MM.1S (cell line): ENCODE data around the gene CSTPP1.

Source experiments
- DNase-seq: peaks from one replicate; pipeline ENCODE4 v3.0.0-alpha.2; 2015
- H2AFZ ChIP-seq: fragments of 300-600 bp; sonication (generic); 2 replicates; pipeline ENCODE4 v1.6.0; 2016; ENCODE audit warnings: antibody characterized with exemption, low read length
- H3F3A ChIP-seq: fragments of 300-600 bp; sonication (generic); 2 replicates; pipeline ENCODE4 v1.6.1; 2016; ENCODE audit warnings: mild to moderate bottlenecking, antibody characterized with exemption, low read length, moderate library complexity, mixed read lengths; ENCODE audit not compliant: insufficient read depth
- H3K27ac ChIP-seq: fragments of 300-600 bp; sonication (generic); 2 replicates; pipeline ENCODE4 v1.5.1; 2016; ENCODE audit warnings: mild to moderate bottlenecking, low read length
- H3K27me3 ChIP-seq: fragments of 300-600 bp; sonication (generic); replicated peaks from 2 replicates; pipeline ENCODE4 v1.6.0; 2016; ENCODE audit warnings: low read length; ENCODE audit not compliant: insufficient read depth
- H3K36me3 ChIP-seq: fragments of 300-600 bp; sonication (generic); replicated peaks from 2 replicates; pipeline ENCODE4 v1.6.1; 2016; ENCODE audit warnings: mild to moderate bottlenecking, low read length, mixed read lengths; ENCODE audit not compliant: insufficient read depth
- H3K4me1 ChIP-seq: fragments of 300-600 bp; sonication (generic); 2 replicates; pipeline ENCODE4 v1.6.1; 2016; ENCODE audit warnings: low read length, mixed read lengths
- H3K4me2 ChIP-seq: fragments of 300-600 bp; sonication (generic); 2 replicates; pipeline ENCODE4 v1.6.0; 2016; ENCODE audit warnings: low read depth, low read length
- H3K4me3 ChIP-seq: fragments of 300-600 bp; sonication (generic); 2 replicates; pipeline ENCODE4 v1.5.1; 2016; ENCODE audit warnings: low read length, mixed read lengths
- H3K79me2 ChIP-seq: fragments of 300-600 bp; sonication (generic); 2 replicates; pipeline ENCODE4 v1.6.1; 2016; ENCODE audit warnings: mixed run types, low read length, mixed read lengths
- H3K9ac ChIP-seq: fragments of 300-600 bp; sonication (generic); 2 replicates; pipeline ENCODE4 v1.6.1; 2016; ENCODE audit warnings: low read length, mixed read lengths
- H3K9me2 ChIP-seq: fragments of 300-600 bp; sonication (generic); replicated peaks from 2 replicates; pipeline ENCODE4 v1.6.1; 2016; ENCODE audit warnings: mild to moderate bottlenecking, low read length, mixed read lengths; ENCODE audit not compliant: insufficient read depth
- H3K9me3 ChIP-seq: fragments of 300-600 bp; sonication (generic); replicated peaks from 2 replicates; pipeline ENCODE4 v1.6.1; 2016; ENCODE audit warnings: mild to moderate bottlenecking, low read length, mixed read lengths; ENCODE audit not compliant: insufficient read depth
- H4K20me1 ChIP-seq: fragments of 300-600 bp; sonication (generic); 2 replicates; pipeline ENCODE4 v1.6.1; 2016; ENCODE audit warnings: mild to moderate bottlenecking, low read length, moderate library complexity, mixed read lengths; ENCODE audit not compliant: insufficient read depth
- EZH2 ChIP-seq: fragments of 300-600 bp; sonication (generic); optimal IDR thresholded peaks from 2 replicates; pipeline ENCODE3; 2017; ENCODE audit warnings: low read depth, mild to moderate bottlenecking, antibody characterized with exemption, low read length, mixed read lengths
- EZH2phosphoT487 ChIP-seq: fragments of 300-600 bp; sonication (generic); IDR thresholded peaks from 2 replicates; pipeline ENCODE4 v1.6.1; 2018; ENCODE audit warnings: antibody characterized with exemption, low read length
- TF ChIP-seq, protein P1 (sequence below): fragments of 300-600 bp; sonication (generic); IDR thresholded peaks from 2 replicates; pipeline ENCODE4 v1.5.1; 2016; ENCODE audit warnings: antibody characterized with exemption, low read length, mixed read lengths

CSTPP1 gene

DNA sequence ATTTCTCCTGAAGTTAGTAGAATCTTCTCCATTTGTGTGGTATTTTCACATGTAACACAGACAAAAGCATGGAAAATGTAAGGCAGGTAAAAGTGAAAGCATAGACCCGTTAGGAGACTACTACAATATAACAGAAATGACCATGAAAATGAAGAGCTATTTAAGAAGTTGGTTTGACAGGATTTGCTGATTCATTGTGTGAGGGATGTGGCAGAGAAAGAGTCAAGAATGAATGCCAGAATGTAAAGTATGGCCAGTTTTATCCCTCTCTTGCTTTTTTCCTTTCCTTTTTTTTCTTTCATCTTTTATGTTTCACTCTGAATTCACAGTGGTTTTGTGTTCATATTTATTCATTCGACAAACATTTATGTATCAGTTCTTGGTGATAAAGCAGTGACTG is 124.2 kb downstream of the CSTPP1 start:
- Histone ChIP-seq H3K9me3 (no peaks in the 10 kb centered on the region), H3K36me3 (no peaks in the 10 kb centered on the region), H3K9ac (no peak overlapping the region), H3K79me2 (no peaks in the 10 kb centered on the region), H3K27me3 (no peaks in the 10 kb centered on the region), H3F3A (no peaks in the 10 kb centered on the region), H3K9me2 (no peaks in the 10 kb centered on the region), H3K27ac (no peak overlapping the region), H3K4me3 (no peak overlapping the region), H4K20me1 (no peaks in the 10 kb centered on the region), H3K4me1 (peaks cover 15% of the 10 kb centered on the region), H2AFZ (no peak overlapping the region), H3K4me2 (no peak overlapping the region)
- no peak for DNase-seq
- TF ChIP-seq, protein P1, sequence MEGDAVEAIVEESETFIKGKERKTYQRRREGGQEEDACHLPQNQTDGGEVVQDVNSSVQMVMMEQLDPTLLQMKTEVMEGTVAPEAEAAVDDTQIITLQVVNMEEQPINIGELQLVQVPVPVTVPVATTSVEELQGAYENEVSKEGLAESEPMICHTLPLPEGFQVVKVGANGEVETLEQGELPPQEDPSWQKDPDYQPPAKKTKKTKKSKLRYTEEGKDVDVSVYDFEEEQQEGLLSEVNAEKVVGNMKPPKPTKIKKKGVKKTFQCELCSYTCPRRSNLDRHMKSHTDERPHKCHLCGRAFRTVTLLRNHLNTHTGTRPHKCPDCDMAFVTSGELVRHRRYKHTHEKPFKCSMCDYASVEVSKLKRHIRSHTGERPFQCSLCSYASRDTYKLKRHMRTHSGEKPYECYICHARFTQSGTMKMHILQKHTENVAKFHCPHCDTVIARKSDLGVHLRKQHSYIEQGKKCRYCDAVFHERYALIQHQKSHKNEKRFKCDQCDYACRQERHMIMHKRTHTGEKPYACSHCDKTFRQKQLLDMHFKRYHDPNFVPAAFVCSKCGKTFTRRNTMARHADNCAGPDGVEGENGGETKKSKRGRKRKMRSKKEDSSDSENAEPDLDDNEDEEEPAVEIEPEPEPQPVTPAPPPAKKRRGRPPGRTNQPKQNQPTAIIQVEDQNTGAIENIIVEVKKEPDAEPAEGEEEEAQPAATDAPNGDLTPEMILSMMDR = no peak
- no peak for TF ChIP-seq EZH2phosphoT487
- TF ChIP-seq EZH2 = no peak

DNA sequence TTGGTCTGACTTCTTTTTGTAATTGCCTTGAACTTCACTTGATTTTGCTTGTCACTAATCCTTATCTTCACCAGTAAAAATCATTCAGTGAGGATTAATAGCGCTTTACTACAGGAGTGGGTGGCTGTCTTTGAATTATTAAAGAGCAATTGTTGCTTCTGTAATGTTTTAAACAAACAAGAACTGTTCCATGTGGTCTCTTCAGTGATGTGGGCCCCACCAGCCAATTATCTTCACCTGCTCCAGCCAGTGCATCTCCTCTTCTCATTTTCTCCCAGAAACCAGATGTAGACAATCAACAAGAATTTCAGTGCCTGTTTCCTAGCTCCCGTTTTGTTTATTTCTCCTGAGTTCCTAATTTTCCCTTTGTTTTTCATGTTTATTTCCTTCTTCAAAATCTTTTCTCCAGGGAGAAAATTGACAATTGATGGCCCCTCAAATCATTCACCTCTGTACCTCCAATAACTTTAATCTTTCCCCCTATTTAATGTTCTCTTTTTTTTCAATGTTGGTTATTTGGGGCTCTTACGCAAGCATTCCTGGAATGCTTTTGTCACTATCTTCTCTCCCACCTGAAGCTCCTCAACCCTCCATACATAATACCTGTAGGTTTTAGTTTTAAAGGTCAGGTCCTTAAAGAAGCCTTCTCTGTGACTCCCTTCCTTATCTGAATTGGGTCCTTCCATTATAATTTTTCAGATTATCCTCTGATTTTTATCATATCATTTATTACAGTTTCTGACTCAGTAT is 125.0 kb downstream of the CSTPP1 start:
- no peak overlapping the region for H3K27ac ChIP-seq
- no peak for DNase-seq
- no peak overlapping the region for H3K4me2 ChIP-seq

DNA sequence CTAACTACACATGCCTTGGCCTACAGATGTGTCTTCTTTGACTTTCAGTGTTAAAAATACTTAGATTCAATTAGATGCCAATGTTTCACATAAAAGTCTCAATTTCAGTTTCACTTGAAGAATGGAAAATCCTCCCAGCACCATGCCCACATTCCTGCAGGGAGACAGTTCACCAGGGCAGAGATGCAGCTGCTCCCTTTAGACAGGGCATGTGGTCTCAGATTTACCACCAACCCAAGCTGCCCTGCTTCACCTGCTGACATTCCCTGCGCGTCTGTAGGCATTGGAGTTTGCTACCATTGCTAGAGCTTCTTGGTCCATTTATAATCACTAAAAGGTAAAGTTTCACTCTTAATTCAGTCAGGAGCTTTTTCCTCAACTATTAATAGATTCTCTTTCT is 126.2 kb downstream of the CSTPP1 start:
- Histone ChIP-seq H3K4me1 (peaks cover 8% of the 10 kb centered on the region), H4K20me1 (no peaks in the 10 kb centered on the region), H3K9ac (no peak overlapping the region), H3K4me3 (no peak overlapping the region), H3K9me2 (no peaks in the 10 kb centered on the region), H3K27me3 (no peaks in the 10 kb centered on the region), H3K79me2 (no peaks in the 10 kb centered on the region), H3K9me3 (no peaks in the 10 kb centered on the region), H3K36me3 (no peaks in the 10 kb centered on the region), H3K27ac (no peak overlapping the region), H3F3A (no peaks in the 10 kb centered on the region), H3K4me2 (no peak overlapping the region), H2AFZ (no peak overlapping the region)
- TF ChIP-seq, protein P1 = no peak
- TF ChIP-seq EZH2 (no peak), EZH2phosphoT487 (no peak)
- no peak for DNase-seq

More for the DNA sequence above, 125.0 kb downstream of the CSTPP1 start:
- H3F3A ChIP-seq = no peaks in the 10 kb centered on the region
- no peak overlapping the region for H2AFZ ChIP-seq
- H3K9me2 ChIP-seq = no peaks in the 10 kb centered on the region
- TF ChIP-seq EZH2 = no peak
- no peak for TF ChIP-seq EZH2phosphoT487
- TF ChIP-seq, protein P1 = no peak
- no peaks in the 10 kb centered on the region for H3K36me3 ChIP-seq
- no peaks in the 10 kb centered on the region for H3K27me3 ChIP-seq
- H3K9me3 ChIP-seq = no peaks in the 10 kb centered on the region
- H3K79me2 ChIP-seq = no peaks in the 10 kb centered on the region
- no peak overlapping the region for H3K9ac ChIP-seq
- peaks cover 8% of the 10 kb centered on the region for H3K4me1 ChIP-seq
- H3K4me3 ChIP-seq = no peak overlapping the region
- H4K20me1 ChIP-seq = no peaks in the 10 kb centered on the region
